Cerebellar nuclear complex (tissue), 1 donor: ENCODE measurements around the gene LIN54.
"Not testable (repeated sequence)": the region's sequence is repeated elsewhere in the genome, so short reads cannot be mapped to it uniquely, and the experiment has no call there.

Experiments used
- DNase-seq, 2 experiments: peaks; one replicate each; lab custom pipeline; 2025; lab: John Stamatoyannopoulos, UW

Gene LIN54

GRCh38 chr4:82947498-82947897, 63.1 kb downstream of the LIN54 start:
- DNase-seq, result no peak

- no peak for DNase-seq
Observed at GRCh38 chr4:82939414-82939813, 71.2 kb downstream of the LIN54 start.

GRCh38 chr4:82934441-82934840, 76.2 kb downstream of the LIN54 start:
- no peak for DNase-seq

- no peak for DNase-seq
Observed at GRCh38 chr4:82930848-82931755, 79.5 kb downstream of the LIN54 start.

- DNase-seq, result no peak
Observed at GRCh38 chr4:82921795-82922194, 88.8 kb downstream of the LIN54 start.

GRCh38 chr4:82919386-82919785, 91.2 kb downstream of the LIN54 start:
- DNase-seq, result no peak

- no peak for DNase-seq
Observed at GRCh38 chr4:82918091-82918490, 92.5 kb downstream of the LIN54 start.

GRCh38 chr4:82913968-82914367, 96.7 kb downstream of the LIN54 start:
- not testable (repeated sequence) for DNase-seq

GRCh38 chr4:82913305-82913704, 97.3 kb downstream of the LIN54 start:
- DNase-seq, result no peak

GRCh38 chr4:82909326-82909725, 101.3 kb downstream of the LIN54 start:
- DNase-seq, result no peak

GRCh38 chr4:82906469-82906868, 104.2 kb downstream of the LIN54 start:
- no peak for DNase-seq

GRCh38 chr4:82905205-82905604, 105.4 kb downstream of the LIN54 start:
- no peak for DNase-seq

- DNase-seq, result no peak
Observed at GRCh38 chr4:82903737-82904136, 106.9 kb downstream of the LIN54 start.

- DNase-seq, result no peak
Observed at GRCh38 chr4:82901183-82901718, 109.4 kb downstream of the LIN54 start.

GRCh38 chr4:82900411-82901182, 110.0 kb downstream of the LIN54 start, which contains the start of gene THAP9:
Gene THAP9, plus strand, starts transcription at chr4:82900735. Its CDS starts 68 bp downstream, at chr4:82900803.
- peak; percentile 97 to 98 for DNase-seq

GRCh38 chr4:82900066-82900410, 110.6 kb downstream of the LIN54 start:
- DNase-seq, result no peak

GRCh38 chr4:82899374-82900065, 111.1 kb downstream of the LIN54 start:
- no peak for DNase-seq

- DNase-seq, result no peak
Observed at GRCh38 chr4:82898322-82899243, 112.0 kb downstream of the LIN54 start.

- DNase-seq, result no peak
Observed at GRCh38 chr4:82896755-82897154, 113.9 kb downstream of the LIN54 start.

- no peak for DNase-seq
Observed at GRCh38 chr4:82893942-82894341, 116.7 kb downstream of the LIN54 start.

- DNase-seq, result no peak
Observed at GRCh38 chr4:82892467-82892802, 118.2 kb downstream of the LIN54 start.
